HepG2 (cell line): ENCODE measurements around the gene RAD1. TPM values are rescaled to one million over a fixed set of nuclear protein-coding genes. Genes with fewer than 3 reads are reported as not detected.
A peak's percentile ranks its signal among the peaks of the same experiment; 100 is the strongest.

ENCODE experiments used
- ATAC-seq: fragments of 200-7000 bp; cut with Tn5 transposase; 3 replicates; pipeline ENCODE4 v1.9.1; 2020; ENCODE audit warnings: mild to moderate bottlenecking, moderate library complexity
- BruUV-seq: library from RNA; stranded (reverse); fragments of 400-500 nt; replicated peaks from 2 replicates; lab custom pipeline; 2021; lab: Mats Ljungman, UMichigan
- CTCF ChIA-PET: fragments of 300-600 bp; formaldehyde crosslinking; extraction: SDS; loops from one replicate; lab custom pipeline; 2021; ENCODE audit warnings: low total read pairs, inconsistent platforms, low intra/inter-chr PET ratio; lab: Yijun Ruan, JAX
- POLR2A ChIA-PET: fragments of 350-600 bp; sonication (Branson Sonifier 250); formaldehyde crosslinking; loops from one replicate; lab custom pipeline; 2020; ENCODE audit warnings: antibody characterized with exemption, inconsistent platforms; lab: Yijun Ruan, JAX
- DNase-seq: peaks from one replicate; pipeline ENCODE4 v3.0.0-alpha.2; 2015; ENCODE audit warnings: low spot score
- FAIRE-seq: peaks from 3 replicates; lab custom pipeline; 2011; peaks lifted over from hg19 to GRCh38; lab: Jason Lieb, UNC
- H2AFZ ChIP-seq: one replicate; pipeline ENCODE4 v1.6.1; 2011; ENCODE audit warnings: low read length, inconsistent platforms
- H3K27ac ChIP-seq: fragments of 300-600 bp; 3 replicates; pipeline ENCODE4 v1.8.0; 2011; ENCODE audit warnings: mixed run types, mild to moderate bottlenecking, mixed read lengths, low read length, inconsistent platforms; ENCODE audit not compliant: insufficient read depth; ENCODE audit errors: extremely low read length
- H3K27me3 ChIP-seq, 2 experiments: fragments of 200-600 bp in 1 of 2; 2 replicates in 1 of 2; 3 replicates in 1 of 2; pipeline versions ENCODE4 v1.6.0 to v1.8.0; 2011; ENCODE audit warnings: low read length in 2 of 2, mild to moderate bottlenecking in 2 of 2, moderate library complexity in 2 of 2, inconsistent platforms in 1 of 2; ENCODE audit not compliant: insufficient read depth in 2 of 2, control insufficient read depth in 1 of 2
- H3K36me3 ChIP-seq, 2 experiments: fragments of 200-600 bp in 1 of 2; replicated peaks in 1 of 2; 2 replicates in 1 of 2; 3 replicates in 1 of 2; pipeline versions ENCODE4 v1.5.1 to v1.8.0; 2011; ENCODE audit warnings: low read length in 2 of 2, inconsistent platforms in 1 of 2; ENCODE audit not compliant: insufficient read depth in 2 of 2, control insufficient read depth in 1 of 2
- H3K4me1 ChIP-seq: 2 replicates; pipeline ENCODE4 v1.5.1; 2012; ENCODE audit warnings: low read length, inconsistent platforms; ENCODE audit not compliant: insufficient read depth
- H3K4me2 ChIP-seq: 2 replicates; pipeline ENCODE4 v1.6.0; 2011; ENCODE audit warnings: low read depth, low read length, inconsistent platforms
- H3K4me3 ChIP-seq, 3 experiments: fragments of 200-600 bp in 1 of 3; sonication (generic), shearing (Covaris generic) in 1 of 3; replicated peaks in 1 of 3; 2 replicates each; pipeline ENCODE4 v1.5.1; 2011 to 2016; ENCODE audit warnings: low read length in 3 of 3, inconsistent platforms in 2 of 3, low read depth in 2 of 3, mild to moderate bottlenecking in 2 of 3, control low read depth in 1 of 3, mixed read lengths in 1 of 3; ENCODE audit not compliant: insufficient read depth in 1 of 3
- H3K79me2 ChIP-seq: one replicate; pipeline ENCODE4 v1.6.1; 2011; ENCODE audit warnings: low read length, inconsistent platforms; ENCODE audit not compliant: insufficient read depth
- H3K9ac ChIP-seq: 2 replicates; pipeline ENCODE4 v1.6.0; 2011; ENCODE audit warnings: mild to moderate bottlenecking, low read depth, low read length, inconsistent platforms; ENCODE audit not compliant: insufficient read depth
- H3K9me3 ChIP-seq: 2 replicates; pipeline ENCODE4 v1.5.1; 2012; ENCODE audit warnings: mild to moderate bottlenecking, low read length
- H4K20me1 ChIP-seq: 2 replicates; pipeline ENCODE4 v1.6.0; 2011; ENCODE audit warnings: inconsistent platforms, mild to moderate bottlenecking, low read length, moderate library complexity; ENCODE audit not compliant: insufficient read depth
- CAMTA2 ChIP-seq: sonication (generic); formaldehyde crosslinking; IDR thresholded peaks from 2 replicates; pipeline ENCODE4 v1.4.0; 2020; ENCODE audit warnings: mild to moderate bottlenecking, missing genetic modification reagents, borderline replicate concordance
- DRAP1 ChIP-seq: IDR thresholded peaks from 2 replicates; pipeline ENCODE4 v1.6.1; 2016; ENCODE audit warnings: missing genetic modification reagents, missing compliant biosample characterization
- KLF13 ChIP-seq: sonication (generic); formaldehyde crosslinking; IDR thresholded peaks from 2 replicates; pipeline ENCODE4 v1.4.0; 2020; ENCODE audit warnings: mild to moderate bottlenecking, missing genetic modification reagents
- MAF1 ChIP-seq: sonication (generic); formaldehyde crosslinking; IDR thresholded peaks from 2 replicates; pipeline ENCODE4 v1.5.0; 2020; ENCODE audit warnings: missing genetic modification reagents, borderline replicate concordance
- MLLT10 ChIP-seq: sonication (generic); formaldehyde crosslinking; IDR thresholded peaks from 2 replicates; pipeline ENCODE4 v1.4.0; 2020; ENCODE audit warnings: missing genetic modification reagents
- MNT ChIP-seq: fragments of 450-650 bp; IDR thresholded peaks from 2 replicates; pipeline ENCODE4 v1.6.1; 2016
- TGIF2 ChIP-seq: IDR thresholded peaks from 2 replicates; pipeline ENCODE4 v1.6.1; 2016; ENCODE audit warnings: control low read depth, missing compliant biosample characterization
- THAP8 ChIP-seq: sonication (generic); formaldehyde crosslinking; IDR thresholded peaks from 2 replicates; pipeline ENCODE4 v1.5.1; 2020; ENCODE audit warnings: missing genetic modification reagents, mild to moderate bottlenecking, borderline replicate concordance
- ZBTB39 ChIP-seq: sonication (generic); formaldehyde crosslinking; IDR thresholded peaks from 2 replicates; pipeline ENCODE4 v1.5.0; 2020; ENCODE audit warnings: missing genetic modification reagents
- ZNF331 ChIP-seq: sonication (generic); formaldehyde crosslinking; IDR thresholded peaks from 2 replicates; pipeline ENCODE4 v1.4.0; 2020; ENCODE audit warnings: missing genetic modification reagents
- ZNF451 ChIP-seq: sonication (generic); formaldehyde crosslinking; IDR thresholded peaks from 2 replicates; pipeline ENCODE4 v1.5.0; 2020; ENCODE audit warnings: mild to moderate bottlenecking, missing genetic modification reagents
- ZNF550 ChIP-seq: sonication (generic); formaldehyde crosslinking; IDR thresholded peaks from 2 replicates; pipeline ENCODE4 v1.4.0; 2020; ENCODE audit warnings: mild to moderate bottlenecking, missing genetic modification reagents, borderline replicate concordance
- ZNF616 ChIP-seq: sonication (generic); formaldehyde crosslinking; IDR thresholded peaks from 2 replicates; pipeline ENCODE4 v1.5.0; 2020; ENCODE audit warnings: low read depth, mild to moderate bottlenecking, missing genetic modification reagents
- ZNF678 ChIP-seq: sonication (generic); formaldehyde crosslinking; IDR thresholded peaks from 2 replicates; pipeline ENCODE4 v1.4.0; 2020; ENCODE audit warnings: mild to moderate bottlenecking, missing genetic modification reagents
- WGBS: methylation state at CpG from one replicate; pipeline ENCODE4 v1.1.6; 2017; ENCODE audit warnings: low lambda C conversion rate; 5-methylcytosine and 5-hydroxymethylcytosine counted together
- in situ Hi-C: cut with HindIII; loops from 2 replicates; pipeline ENCODE4 v1.10.0; 2017; ENCODE audit warnings: low pct_unique_long_range_greater_than_20kb; ENCODE audit not compliant: extremely low pct_ligation_motif_present
- intact Hi-C: fragments of 100-400 bp; cut with micrococcal nuclease; formaldehyde crosslinking; loops from one replicate; pipeline ENCODE4 v1.10.0; 2022; ENCODE audit not compliant: unreplicated experiment
- polyA plus RNA-seq, 8 experiments: library from polyadenylated mRNA; depleted of rRNA in 3 of 8; stranded (reverse) in 7 of 8; unstranded in 1 of 8; fragments of >200 nt; fragmentation: Illumina TruSeq in 4 of 8; extraction: Trizol in 4 of 8; gene quantifications; 2 replicates each; pipeline versions ENCODE4 v1.2.1 to v1.2.3, GENCODE V29; 2011 to 2016; ENCODE audit warnings: low read depth in 4 of 8, missing spikeins in 1 of 8, mixed read lengths in 1 of 8; ENCODE audit not compliant: insufficient read depth in 1 of 8
- total RNA-seq, 5 experiments: library from RNA; depleted of rRNA; stranded (reverse); fragments of >200 nt; fragmentation: Illumina TruSeq; extraction: Trizol; gene quantifications; 2 replicates each; pipeline ENCODE4 v1.2.3, GENCODE V29; 2016; ENCODE audit warnings: low read depth in 1 of 5

Gene RAD1
- total and polyA plus RNA-seq, 2 of the 13 experiments (the other 11 are each of a cell fraction or from before 2014, with no cell fraction given), result 14.7 to 39.1 TPM

- in situ Hi-C loops (no loop called here), intact Hi-C loops (no loop called here)
- POLR2A ChIA-PET, result interaction anchor here (1.3 kb wide), 1 partner anchor 27 kb away, joined by 3 read pairs; no protein-coding TSS in a partner anchor
- Histone ChIP-seq H3K4me1 (no peaks in the 10 kb centered on the region), H3K36me3 (peaks cover 0 to 2% of the 10 kb centered on the region in 2 experiments; a peak in 1 of 5 replicates), H3K9ac (no peak overlapping the region), H3K27ac (no peak overlapping the region), H2AFZ (no peak overlapping the region), H3K79me2 (no peaks in the 10 kb centered on the region), H3K4me2 (no peak overlapping the region), H3K9me3 (no peaks in the 10 kb centered on the region), H3K4me3 (no peak overlapping the region), H4K20me1 (no peaks in the 10 kb centered on the region), H3K27me3 (no peaks in the 10 kb centered on the region)
- WGBS, result 97% methylated on average over 1 of the region's 1 CpG
- no peak for FAIRE-seq
- CTCF ChIA-PET, result interaction anchor here (1.5 to 3.0 kb wide), 2 partner anchors 46 to 245 kb away, joined by 3 to 24 read pairs; no protein-coding TSS in a partner anchor
- DNase-seq, result no peak
- no peak for TF ChIP-seq ZNF616 (CRISPR knock-in tag)
- TF ChIP-seq ZNF451 (CRISPR knock-in tag), result no peak
- no peak for TF ChIP-seq ZNF678 (CRISPR knock-in tag)
- no peak for TF ChIP-seq DRAP1
- TF ChIP-seq KLF13 (CRISPR knock-in tag), result no peak
- ATAC-seq, result no peak
- no TSS peak for BruUV-seq
These were observed 42.0 kb upstream of the RAD1 start for GRCh38 chr5:34957321-34957720.

GRCh38 chr5:34944460-34945047 is 29.2 kb upstream of the RAD1 start:
- POLR2A ChIA-PET, result no interaction called here
- no peaks in the 10 kb centered on the region for H3K4me1 ChIP-seq
- TSS peak; percentile 6 for BruUV-seq
- peaks cover 13 to 50% of the 10 kb centered on the region in 2 experiments; a peak in 4 of 5 replicates for H3K36me3 ChIP-seq
- in situ Hi-C loops (no loop called here), intact Hi-C loops (no loop called here)
- no peak overlapping the region for H3K4me2 ChIP-seq
- WGBS, result 90% methylated on average over 11 of the region's 11 CpGs
- H3K27ac ChIP-seq, result no peak overlapping the region
- no peak for FAIRE-seq
- no peak overlapping the region for H2AFZ ChIP-seq
- H3K4me3 ChIP-seq, result no peak overlapping the region
- no peak for DNase-seq
- H3K27me3 ChIP-seq, result no peaks in the 10 kb centered on the region
- ATAC-seq, result no peak
- H3K79me2 ChIP-seq, result no peaks in the 10 kb centered on the region
- no peak overlapping the region for H3K9ac ChIP-seq
- H3K9me3 ChIP-seq, result no peaks in the 10 kb centered on the region
- no peaks in the 10 kb centered on the region for H4K20me1 ChIP-seq
- CTCF ChIA-PET, result no interaction called here
- TF ChIP-seq TGIF2 (CRISPR knock-in tag) (no peak), MNT (no peak), ZNF550 (CRISPR knock-in tag) (no peak), MLLT10 (CRISPR knock-in tag) (no peak), ZNF616 (CRISPR knock-in tag) (no peak), ZBTB39 (CRISPR knock-in tag) (no peak), THAP8 (CRISPR knock-in tag) (no peak), MAF1 (CRISPR knock-in tag) (no peak), CAMTA2 (no peak), ZNF331 (CRISPR knock-in tag) (no peak)
